Smooth muscle cell (in vitro differentiated cells): ENCODE results near the gene TIMM22. TPM values are rescaled to one million over a fixed set of nuclear protein-coding genes. Genes with fewer than 3 reads are reported as not detected.
A peak's percentile ranks its signal among the peaks of the same experiment; 100 is the strongest.

Experiments
- DNase-seq: peaks from one replicate; lab custom pipeline; 2025; ENCODE audit not compliant: unreplicated experiment; lab: John Stamatoyannopoulos, UW
- H2AFZ ChIP-seq: fragments of 200-600 bp; sonication (generic); 2 replicates; pipeline ENCODE4 v1.6.0; 2016; ENCODE audit warnings: antibody characterized with exemption, low read depth, mild to moderate bottlenecking
- H3F3A ChIP-seq: fragments of 200-600 bp; sonication (generic); 2 replicates; pipeline ENCODE4 v1.6.0; 2017; ENCODE audit warnings: antibody characterized with exemption, low read depth
- H3K27ac ChIP-seq: fragments of 200-600 bp; sonication (generic); 2 replicates; pipeline ENCODE4 v1.5.1; 2016; ENCODE audit warnings: low read depth, mild to moderate bottlenecking
- H3K27me3 ChIP-seq: fragments of 200-600 bp; sonication (generic); 2 replicates; pipeline ENCODE4 v1.6.1; 2016; ENCODE audit warnings: low read depth, mild to moderate bottlenecking
- H3K36me3 ChIP-seq: fragments of 200-600 bp; sonication (generic); 2 replicates; pipeline ENCODE4 v1.5.1; 2016; ENCODE audit warnings: low read depth
- H3K4me1 ChIP-seq: fragments of 200-600 bp; sonication (generic); 2 replicates; pipeline ENCODE4 v1.5.1; 2016; ENCODE audit warnings: low read depth
- H3K4me2 ChIP-seq: fragments of 200-600 bp; sonication (generic); 2 replicates; pipeline ENCODE4 v1.6.0; 2016; ENCODE audit warnings: mild to moderate bottlenecking
- H3K4me3 ChIP-seq: fragments of 200-600 bp; sonication (generic); 2 replicates; pipeline ENCODE4 v1.5.1; 2016; ENCODE audit warnings: mild to moderate bottlenecking
- H3K79me2 ChIP-seq: fragments of 200-600 bp; sonication (generic); 2 replicates; pipeline ENCODE4 v1.6.0; 2016; ENCODE audit warnings: low read depth, mild to moderate bottlenecking
- H3K9ac ChIP-seq: fragments of 200-600 bp; sonication (generic); 2 replicates; pipeline ENCODE4 v1.6.0; 2016; ENCODE audit warnings: low read depth
- H3K9me3 ChIP-seq: fragments of 200-600 bp; sonication (generic); replicated peaks from 2 replicates; pipeline ENCODE4 v1.5.1; 2016; ENCODE audit warnings: low read depth
- H4K20me1 ChIP-seq: fragments of 200-600 bp; sonication (generic); 2 replicates; pipeline ENCODE4 v1.6.0; 2016; ENCODE audit warnings: low read depth
- CTCF ChIP-seq: fragments of 200-600 bp; sonication (generic); IDR thresholded peaks from 2 replicates; pipeline ENCODE4 v1.5.1; 2017; ENCODE audit warnings: borderline replicate concordance, mild to moderate bottlenecking, antibody characterized with exemption; ENCODE audit not compliant: insufficient read depth, poor library complexity, severe bottlenecking
- WGBS: methylation state at CpG from one replicate; pipeline ENCODE4 v1.1.7; 2016; ENCODE audit warnings: low lambda C conversion rate; 5-methylcytosine and 5-hydroxymethylcytosine counted together
- polyA plus RNA-seq: library from polyadenylated mRNA; unstranded; fragments of >200 nt; fragmentation: Nextera tagmentation; extraction: Ambion mirVana; gene quantifications from 2 replicates; pipeline ENCODE4 v1.2.1, GENCODE V29; 2016
- total RNA-seq: library from RNA; depleted of rRNA; stranded (reverse); fragments of >200 nt; gene quantifications from 2 replicates; pipeline ENCODE4 v1.2.3, GENCODE V29; 2014

TIMM22 gene
- total and polyA plus RNA-seq, 2 experiments from 2014 or later, result 13.7 to 24.0 TPM

- 32% methylated on average over 11 of the region's 11 CpGs for WGBS
- peak overlapping the region; percentile 74 for H3K4me2 ChIP-seq
- H3K9me3 ChIP-seq, result no peaks in the 10 kb centered on the region
- H4K20me1 ChIP-seq, result peaks cover 96% of the 10 kb centered on the region
- H3F3A ChIP-seq, result peaks cover 19% of the 10 kb centered on the region
- H3K9ac ChIP-seq, result no peak overlapping the region
- no peak for TF ChIP-seq CTCF
- no peak overlapping the region for H3K4me3 ChIP-seq
- H3K27ac ChIP-seq, result no peak overlapping the region
- peaks cover 27% of the 10 kb centered on the region for H3K4me1 ChIP-seq
- H2AFZ ChIP-seq, result no peak overlapping the region
- no peak for DNase-seq
- no peaks in the 10 kb centered on the region for H3K27me3 ChIP-seq
- H3K36me3 ChIP-seq, result no peaks in the 10 kb centered on the region
- H3K79me2 ChIP-seq, result peaks cover 79% of the 10 kb centered on the region
These were observed 34.3 kb upstream of the TIMM22 start for GRCh38 chr17:962670-963069.

GRCh38 chr17:964876-965275 lies 32.1 kb upstream of the TIMM22 start:
- Histone ChIP-seq H3K4me1 (peaks cover 37% of the 10 kb centered on the region), H3K27ac (peak overlapping the region; percentile 83), H4K20me1 (peaks cover 98% of the 10 kb centered on the region), H3K9me3 (no peaks in the 10 kb centered on the region), H3K4me2 (peak overlapping the region; percentile 74), H3F3A (peaks cover 24% of the 10 kb centered on the region), H3K9ac (peak overlapping the region; percentile 3), H3K36me3 (no peaks in the 10 kb centered on the region), H3K27me3 (no peaks in the 10 kb centered on the region), H3K4me3 (peak overlapping the region; percentile 1), H3K79me2 (peaks cover 86% of the 10 kb centered on the region), H2AFZ (no peak overlapping the region)
- no peak for TF ChIP-seq CTCF
- WGBS, result 18% methylated on average over 14 of the region's 14 CpGs
- no peak for DNase-seq

GRCh38 chr17:965311-965989 lies 31.5 kb upstream of the TIMM22 start:
- Histone ChIP-seq H3K9me3 (no peaks in the 10 kb centered on the region), H3K9ac (peak overlapping the region; percentile 3), H3K27me3 (no peaks in the 10 kb centered on the region), H4K20me1 (peaks cover 98% of the 10 kb centered on the region), H2AFZ (no peak overlapping the region), H3F3A (peaks cover 25% of the 10 kb centered on the region), H3K4me3 (no peak overlapping the region), H3K79me2 (peaks cover 86% of the 10 kb centered on the region), H3K36me3 (no peaks in the 10 kb centered on the region), H3K4me1 (peaks cover 43% of the 10 kb centered on the region), H3K27ac (peak overlapping the region; percentile 83), H3K4me2 (peak overlapping the region; percentile 74)
- no peak for TF ChIP-seq CTCF
- WGBS, result 22% methylated on average over 12 of the region's 12 CpGs
- DNase-seq, result no peak

- peaks cover 86% of the 10 kb centered on the region for H3K79me2 ChIP-seq
- H3K9me3 ChIP-seq, result no peaks in the 10 kb centered on the region
- no peaks in the 10 kb centered on the region for H3K27me3 ChIP-seq
- no peak for DNase-seq
- H3K36me3 ChIP-seq, result no peaks in the 10 kb centered on the region
- H3F3A ChIP-seq, result peaks cover 33% of the 10 kb centered on the region
- no peak for TF ChIP-seq CTCF
- no peak overlapping the region for H2AFZ ChIP-seq
- WGBS, result 91% methylated on average over 9 of the region's 9 CpGs
- no peak overlapping the region for H3K27ac ChIP-seq
- H4K20me1 ChIP-seq, result peaks cover 97% of the 10 kb centered on the region
- H3K9ac ChIP-seq, result no peak overlapping the region
- no peak overlapping the region for H3K4me3 ChIP-seq
- peaks cover 45% of the 10 kb centered on the region for H3K4me1 ChIP-seq
- no peak overlapping the region for H3K4me2 ChIP-seq
These were observed 29.8 kb upstream of the TIMM22 start for GRCh38 chr17:967122-967521.
